GM18517 (cell line): ENCODE data around the gene BTBD9.
"Not testable (repeated sequence)": the region's sequence is repeated elsewhere in the genome, so short reads cannot be mapped to it uniquely, and the experiment has no call there.

Source experiments
- ATAC-seq: cut with Tn5 transposase; IDR thresholded peaks from one replicate; pipeline ENCODE4 v1.9.1; 2021; ENCODE audit warnings: mild to moderate bottlenecking, moderate library complexity; ENCODE audit not compliant: unreplicated experiment

Gene BTBD9

DNA sequence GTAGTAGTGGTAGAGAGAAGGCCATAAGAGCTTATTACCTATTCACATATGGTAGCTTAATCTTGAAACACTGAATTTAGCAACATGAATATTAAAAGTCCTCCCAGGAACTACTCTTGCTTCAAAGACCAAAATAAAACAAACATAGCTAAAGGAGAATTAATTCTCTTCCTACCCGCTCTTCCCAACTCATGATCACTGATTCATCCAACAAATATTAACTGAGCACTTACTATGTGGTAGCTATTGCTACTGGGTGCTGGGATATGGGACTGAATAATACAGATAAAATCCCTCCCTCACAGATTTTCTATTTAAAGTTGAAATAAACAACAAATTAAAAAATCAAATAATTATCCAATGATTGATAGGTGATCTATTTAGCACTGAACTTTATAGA is 287.1 kb downstream of the BTBD9 start:
- ATAC-seq: no peak

DNA sequence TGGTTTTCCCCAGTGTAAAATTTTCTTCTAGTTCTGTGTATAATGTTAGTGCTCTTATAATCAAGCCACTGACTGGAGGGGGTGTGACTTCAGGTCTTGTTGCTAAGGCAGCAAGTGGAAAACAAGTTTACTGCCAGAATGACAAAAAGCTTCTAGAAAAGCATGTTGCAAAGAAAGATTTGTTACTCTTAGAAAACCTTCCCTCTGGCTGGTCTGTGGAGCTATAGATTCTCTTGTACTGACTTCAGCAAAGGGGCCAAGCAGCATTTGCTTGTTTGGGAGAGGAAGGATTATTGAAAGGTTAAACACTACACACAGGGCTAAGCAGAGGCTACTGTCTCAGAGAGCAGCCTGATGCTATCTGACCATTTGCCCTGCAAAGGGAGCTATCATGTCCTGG is 288.8 kb downstream of the BTBD9 start:
- no peak for ATAC-seq

DNA sequence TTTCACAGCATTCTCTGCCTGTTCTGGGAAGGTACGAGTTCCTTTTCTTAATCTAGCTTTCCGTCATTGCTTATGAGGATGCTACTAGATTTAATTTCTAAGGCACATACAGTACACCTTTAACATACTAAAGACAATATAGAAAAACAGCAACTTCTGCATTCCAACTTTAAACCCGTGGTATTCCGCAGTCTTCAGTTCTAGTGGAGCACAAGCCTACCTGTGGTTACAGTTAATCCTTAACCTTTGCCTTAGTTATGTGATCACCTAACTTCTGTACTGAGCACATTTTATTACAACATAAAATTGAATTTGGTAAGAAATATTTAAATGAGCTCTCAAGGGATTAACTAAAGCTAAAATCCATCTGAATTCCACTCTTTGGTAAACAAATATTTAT is 289.5 kb downstream of the BTBD9 start:
- no peak for ATAC-seq

DNA sequence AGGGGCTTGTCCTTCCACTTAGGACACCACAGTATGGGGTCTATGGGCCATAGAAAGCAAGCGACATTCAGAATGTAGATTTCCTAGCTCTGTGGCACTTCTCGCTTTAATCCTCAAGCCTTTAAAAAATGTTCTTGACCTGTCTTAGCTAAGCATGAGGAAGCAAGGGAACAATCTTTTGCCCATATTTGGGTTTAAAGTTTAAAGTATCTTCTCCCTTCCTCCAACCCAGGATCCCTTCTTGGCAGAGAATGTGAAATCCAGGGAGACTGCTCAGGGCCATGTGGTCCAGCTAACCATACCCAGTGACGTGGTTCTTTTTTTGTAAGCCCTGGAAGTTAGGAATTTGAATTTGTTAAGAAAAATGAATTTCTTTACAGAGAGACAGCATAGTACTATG is 289.9 kb downstream of the BTBD9 start:
- no peak for ATAC-seq

DNA sequence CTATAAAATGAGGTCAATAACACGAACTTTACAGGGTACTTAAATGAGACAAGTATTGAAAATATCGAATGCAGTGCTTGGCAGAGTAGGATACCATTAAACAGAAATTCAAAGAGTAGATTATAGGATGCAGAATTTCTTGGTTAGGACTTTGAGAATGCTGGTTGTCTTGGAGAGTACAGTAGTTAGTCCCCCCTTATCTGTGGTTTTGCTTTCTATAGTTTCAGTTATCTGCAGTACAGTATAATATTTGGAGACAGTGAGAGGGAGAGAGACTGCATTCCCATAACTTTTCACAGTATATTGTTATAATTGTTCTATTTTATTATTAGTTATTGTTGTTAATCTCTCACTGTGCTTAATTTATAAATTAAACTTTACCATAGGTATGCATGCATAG is 290.5 kb downstream of the BTBD9 start:
- no peak for ATAC-seq

DNA sequence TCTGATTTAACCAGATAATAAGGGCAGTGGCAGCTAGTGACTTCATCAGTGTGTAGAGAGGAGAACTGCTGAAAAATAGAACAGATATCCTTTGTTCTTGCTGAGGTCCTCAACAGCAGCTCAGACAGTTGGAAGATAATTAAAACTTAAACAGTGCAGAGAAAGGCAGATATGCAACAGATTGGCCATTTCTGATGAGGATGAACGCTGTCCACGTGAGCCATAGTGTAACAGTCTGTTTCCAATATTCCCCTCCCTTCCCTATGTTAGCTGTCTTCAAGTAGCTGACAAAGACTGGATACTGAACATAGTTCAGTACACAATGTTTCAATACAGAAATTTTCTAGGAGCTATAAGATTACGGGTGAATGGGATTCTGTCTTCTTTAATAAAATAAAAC is 291.4 kb downstream of the BTBD9 start:
- ATAC-seq: no peak

DNA sequence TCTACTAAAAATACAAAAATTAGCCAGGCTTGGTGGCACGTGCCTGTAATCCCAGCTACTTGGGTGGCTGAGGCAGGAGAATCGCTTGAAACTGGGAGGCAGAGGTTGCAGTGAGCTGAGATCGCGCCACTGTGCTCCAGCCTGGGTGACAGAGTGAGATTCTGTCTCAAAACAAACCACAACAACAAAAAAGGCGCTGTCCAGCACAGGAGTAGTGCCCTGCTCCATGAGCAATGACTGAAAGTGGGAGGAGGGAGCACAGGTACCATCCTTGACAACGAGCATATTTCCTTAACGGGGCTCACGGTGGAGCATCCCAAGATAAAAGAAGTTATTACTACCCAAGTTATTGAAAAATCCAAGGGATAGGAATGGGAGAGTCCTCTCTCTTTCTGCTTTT is 291.9 kb downstream of the BTBD9 start:
- ATAC-seq: not testable (repeated sequence)

DNA sequence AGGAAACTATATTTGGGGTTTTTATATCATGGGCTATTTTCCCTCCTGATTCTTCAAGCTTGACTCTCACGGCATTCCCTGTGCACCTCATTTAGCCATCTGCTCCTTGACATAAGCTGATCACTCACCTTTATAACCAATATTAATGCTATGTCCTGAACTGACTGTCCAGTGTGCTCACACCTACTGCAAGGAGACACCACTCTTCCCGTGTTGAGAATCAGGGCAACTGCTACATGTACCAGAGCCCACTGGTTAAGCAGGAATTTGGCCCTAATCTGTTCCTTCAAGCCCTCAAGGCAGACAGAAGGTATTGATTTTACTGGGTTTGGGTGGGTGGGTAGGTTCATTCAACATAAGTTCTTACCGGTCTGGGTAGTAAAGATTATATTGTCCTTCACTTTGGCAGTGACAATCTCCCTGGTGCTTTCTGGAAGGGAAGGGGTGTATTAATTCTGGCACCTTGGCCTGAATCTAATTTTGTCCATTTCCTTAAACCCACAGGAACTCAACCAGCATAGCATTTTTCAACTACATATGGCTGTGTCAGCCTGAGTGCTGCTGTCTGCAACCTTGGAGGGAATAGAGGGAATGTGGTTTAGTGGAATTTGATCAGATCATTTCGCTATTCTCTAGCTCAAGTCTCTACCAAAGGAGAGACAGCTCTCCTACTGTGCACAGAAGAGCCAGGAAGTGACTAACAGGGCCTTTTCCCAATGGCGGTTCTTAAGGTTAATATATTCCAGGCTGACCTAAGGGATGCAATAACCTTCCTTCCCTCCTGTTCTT is 293.2 kb downstream of the BTBD9 start:
- ATAC-seq: no peak

DNA sequence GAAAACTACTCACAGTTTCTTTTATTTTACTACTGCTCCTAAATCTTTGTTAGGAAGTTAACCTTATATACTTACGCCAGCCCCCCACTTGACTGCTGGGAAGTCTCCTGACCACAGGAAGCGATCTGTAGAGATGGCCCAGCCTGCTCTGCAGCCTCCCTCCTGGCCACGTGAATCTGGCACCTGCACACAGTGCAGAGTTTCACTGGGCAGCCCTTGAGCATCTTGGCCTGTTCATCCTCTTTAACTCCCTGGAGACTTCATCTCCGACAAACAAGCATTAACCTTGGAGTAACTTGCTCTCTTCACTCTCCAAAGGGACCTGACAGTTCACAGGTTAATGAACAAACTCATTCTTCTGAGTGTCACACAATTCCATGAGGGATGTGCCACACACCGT is 294.1 kb downstream of the BTBD9 start:
- ATAC-seq: no peak

DNA sequence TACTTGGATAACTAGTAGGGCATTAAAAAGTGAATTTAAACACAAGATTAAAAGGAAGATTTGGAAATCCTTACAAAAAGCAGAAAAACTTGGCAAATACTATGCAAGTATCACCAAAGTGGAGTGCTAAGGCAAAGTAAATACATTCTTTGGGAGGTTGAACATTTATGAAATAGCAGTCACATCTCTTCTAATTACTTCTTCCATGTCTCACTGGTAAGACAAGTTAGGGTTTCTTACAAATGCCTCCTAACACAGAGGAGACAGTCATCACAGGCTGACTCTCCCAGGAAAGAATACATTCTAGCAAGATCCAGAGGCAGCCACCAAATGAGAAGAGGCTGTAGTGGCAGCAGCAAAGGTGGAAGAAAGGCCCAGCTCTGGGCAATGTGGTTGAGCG is 298.2 kb downstream of the BTBD9 start:
- ATAC-seq: no peak

DNA sequence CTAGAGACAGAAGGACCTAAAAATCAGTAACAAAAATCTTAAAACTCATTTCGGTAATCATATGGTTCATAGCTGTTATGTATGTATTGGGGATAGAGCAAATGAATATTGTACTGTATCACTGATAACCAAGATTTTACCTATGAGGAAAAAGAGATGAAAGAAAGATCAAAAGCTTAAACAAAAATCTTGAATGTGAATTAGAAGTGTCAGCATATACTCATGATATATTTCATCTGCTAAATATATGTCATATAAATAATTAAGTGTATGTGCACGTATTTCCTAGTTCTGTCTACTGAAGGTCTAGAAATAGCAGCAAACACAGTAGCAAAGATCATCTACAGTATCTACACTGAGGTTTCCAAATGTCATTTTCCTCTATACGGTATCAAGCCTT is 299.8 kb downstream of the BTBD9 start:
- ATAC-seq: no peak

DNA sequence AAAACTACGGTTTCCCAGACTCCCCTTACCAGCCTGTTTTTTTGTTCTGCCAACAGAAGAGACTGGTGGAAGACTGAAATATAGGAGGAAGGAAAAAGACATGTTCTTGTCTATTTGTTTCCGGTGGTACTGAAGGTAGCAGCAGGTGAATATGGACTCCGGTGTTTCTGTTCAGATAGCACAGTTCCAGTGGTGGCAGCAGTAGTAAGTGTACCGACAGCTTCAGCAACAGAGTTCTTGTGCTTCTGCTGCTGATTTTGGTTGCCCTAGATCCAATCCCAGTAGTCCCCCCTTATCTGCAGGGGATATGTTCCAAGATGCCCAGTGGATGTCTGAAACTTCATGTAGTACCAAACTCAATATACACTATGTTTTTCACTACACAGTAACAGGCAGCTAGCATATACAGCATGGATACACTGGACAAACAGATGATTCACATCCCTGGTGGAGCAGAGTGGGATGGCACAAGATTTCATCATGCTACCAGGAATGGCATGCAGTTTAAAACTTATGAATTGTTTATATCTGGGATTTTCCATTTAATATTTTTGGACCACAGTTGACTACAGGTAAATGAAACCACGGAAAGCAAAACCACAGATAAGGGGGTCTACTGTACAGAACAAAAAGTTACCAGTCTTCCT is 301.8 kb downstream of the BTBD9 start:
- ATAC-seq: no peak

DNA sequence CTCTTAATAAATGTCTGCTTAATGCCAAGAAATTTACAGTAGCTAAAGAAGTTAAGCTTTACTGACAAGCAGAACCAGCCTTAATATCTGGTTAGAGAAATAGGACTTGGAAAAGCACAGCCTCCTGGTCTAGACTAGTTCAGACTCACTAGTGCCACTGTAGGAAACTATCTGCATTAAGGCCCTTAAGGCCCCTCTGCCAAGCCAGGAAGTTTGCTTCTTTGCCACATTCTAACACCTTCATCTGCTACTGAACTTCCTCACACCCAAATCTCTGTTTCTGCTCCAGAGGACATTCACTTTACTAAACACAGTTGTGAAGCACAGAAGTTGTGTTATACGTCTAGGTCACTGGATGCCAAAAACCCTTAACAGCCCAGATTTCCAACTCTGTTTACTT is 302.8 kb downstream of the BTBD9 start:
- no peak for ATAC-seq

DNA sequence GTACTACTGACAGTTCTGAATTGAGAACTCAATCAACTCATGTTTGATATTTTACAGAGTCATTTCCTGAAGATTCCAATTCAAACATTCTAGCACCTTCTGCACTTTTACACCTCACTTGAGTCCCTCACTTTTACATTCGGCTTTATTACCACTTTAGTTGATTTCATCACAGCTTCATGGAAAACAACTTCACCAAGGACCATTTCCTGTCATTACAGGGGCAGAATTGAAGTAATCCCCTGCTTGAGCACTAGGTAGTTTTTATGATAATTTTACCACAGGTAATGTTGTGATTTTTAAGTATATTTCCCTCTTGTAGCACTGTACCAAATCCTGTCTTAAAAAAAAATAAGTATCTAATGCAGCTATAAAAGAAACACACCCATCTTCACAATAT is 312.9 kb downstream of the BTBD9 start:
- ATAC-seq: no peak

DNA sequence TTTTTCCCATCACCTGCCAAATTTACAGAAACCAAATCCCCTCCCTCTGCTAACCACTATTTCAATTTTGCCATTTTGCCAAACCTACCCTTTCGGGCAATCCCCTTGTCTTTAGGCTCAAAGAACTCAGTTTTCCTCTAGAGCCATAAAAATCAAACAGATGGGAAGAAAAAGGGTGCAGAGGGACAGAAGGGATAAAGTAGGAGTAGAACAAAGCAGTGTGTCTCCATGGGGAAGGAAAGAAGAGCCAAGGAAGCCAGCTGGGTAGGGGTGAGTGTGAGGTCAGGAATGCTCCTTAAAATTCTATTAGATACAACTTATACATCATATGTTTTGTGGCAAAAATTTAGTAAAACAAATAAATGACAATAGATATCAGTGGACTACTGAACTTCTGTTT is 316.5 kb downstream of the BTBD9 start:
- ATAC-seq: no peak

DNA sequence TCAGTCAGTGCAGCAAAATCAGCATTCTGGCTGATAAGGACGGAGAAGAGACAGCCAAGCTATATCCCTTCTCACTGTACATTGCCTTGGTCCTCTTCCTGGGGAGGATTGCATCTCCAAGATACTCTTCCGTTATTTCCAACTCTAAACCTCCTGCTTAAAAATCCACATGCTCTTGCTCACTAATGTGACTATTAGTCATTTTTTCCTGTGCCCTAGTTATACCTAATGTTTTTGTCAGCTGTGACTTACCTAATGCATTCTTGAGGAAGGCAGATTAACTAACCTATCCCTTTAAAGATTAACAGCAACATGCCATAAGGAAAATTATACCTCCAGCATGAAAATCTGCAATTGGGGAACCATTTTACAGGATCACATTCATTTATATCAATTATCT is 317.6 kb downstream of the BTBD9 start:
- ATAC-seq: no peak

DNA sequence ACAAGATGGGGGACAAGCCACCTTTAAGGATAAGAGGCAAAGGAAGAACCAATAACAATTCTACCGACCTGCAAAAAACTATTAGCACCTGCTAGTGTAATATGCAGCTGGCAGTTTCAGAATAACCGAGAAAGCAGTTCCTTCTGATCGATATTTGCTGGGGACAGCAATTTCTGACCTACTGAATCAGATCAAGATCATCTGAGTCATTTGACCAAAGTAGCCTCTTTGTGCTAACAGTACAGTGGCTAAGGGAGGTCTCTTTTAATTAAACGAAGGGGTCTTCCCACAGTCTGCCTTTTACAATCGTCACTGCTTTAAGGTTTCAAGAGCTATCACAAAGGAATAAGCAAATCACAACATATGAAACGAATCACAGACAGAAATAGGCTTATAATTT is 318.9 kb downstream of the BTBD9 start:
- peak; percentile 63 for ATAC-seq

DNA sequence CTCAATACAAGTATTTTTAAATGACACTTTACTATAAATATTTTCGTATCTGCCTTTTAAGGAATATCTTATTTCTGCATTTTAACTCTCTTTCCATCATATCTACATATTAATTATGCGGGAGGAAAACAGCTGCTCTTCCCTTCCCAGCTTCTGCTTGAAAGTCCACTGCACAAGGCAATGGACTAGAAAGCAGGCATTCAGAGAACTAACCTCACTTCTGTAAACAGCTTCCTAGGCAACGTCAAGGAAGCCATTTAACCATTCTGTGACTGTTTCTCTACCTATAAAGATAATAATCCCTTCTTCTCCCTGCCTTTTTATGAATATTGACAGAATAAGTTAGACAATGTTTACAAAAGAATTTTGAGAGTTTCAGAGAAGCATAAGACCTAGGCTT is 319.4 kb downstream of the BTBD9 start:
- no peak for ATAC-seq

DNA sequence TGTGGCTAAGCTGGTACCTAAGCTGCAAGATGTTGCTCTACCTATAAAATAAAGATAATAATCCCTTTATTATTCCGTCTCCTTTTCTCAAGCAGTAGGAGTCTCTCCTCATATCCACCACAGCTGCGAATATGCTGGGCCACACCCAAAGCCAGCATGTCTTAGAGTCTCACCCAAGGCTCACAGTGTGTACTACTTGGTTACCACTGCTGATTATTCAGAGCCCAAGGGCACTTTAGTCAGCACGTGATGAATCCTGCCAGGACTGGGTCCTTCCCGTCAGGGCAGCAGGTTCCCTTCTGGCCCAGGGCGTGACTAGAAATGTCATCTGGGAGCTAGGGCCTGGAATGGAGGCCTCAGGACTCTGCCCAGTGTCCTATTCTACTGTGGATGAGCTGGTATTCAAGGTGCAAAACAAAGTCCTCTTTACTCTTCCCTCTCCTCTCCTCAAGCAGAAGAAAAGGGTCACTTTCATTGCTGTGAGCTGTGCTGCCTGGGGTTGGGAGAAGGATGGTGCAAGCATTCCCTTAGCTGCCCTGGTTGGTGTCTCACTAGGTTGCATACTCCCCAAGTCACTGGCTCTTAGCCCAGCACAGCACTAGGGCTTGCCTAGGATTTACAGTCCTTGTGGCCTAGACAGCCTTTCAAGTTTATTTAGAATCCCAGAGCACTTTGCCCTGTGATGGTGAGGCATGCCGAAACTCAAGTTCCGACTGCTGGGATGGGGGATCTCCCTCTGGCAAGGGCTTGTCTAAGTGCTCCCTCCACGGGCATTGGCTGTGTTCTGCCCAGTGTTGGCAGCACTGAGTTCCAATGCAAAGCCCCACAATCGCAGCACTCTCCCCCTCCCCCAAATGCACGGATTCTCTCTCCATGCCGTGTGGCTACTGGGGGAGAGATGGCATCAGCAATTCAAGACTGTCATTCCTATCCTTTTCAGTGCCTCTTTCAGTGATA is 320.2 kb downstream of the BTBD9 start:
- no peak for ATAC-seq

DNA sequence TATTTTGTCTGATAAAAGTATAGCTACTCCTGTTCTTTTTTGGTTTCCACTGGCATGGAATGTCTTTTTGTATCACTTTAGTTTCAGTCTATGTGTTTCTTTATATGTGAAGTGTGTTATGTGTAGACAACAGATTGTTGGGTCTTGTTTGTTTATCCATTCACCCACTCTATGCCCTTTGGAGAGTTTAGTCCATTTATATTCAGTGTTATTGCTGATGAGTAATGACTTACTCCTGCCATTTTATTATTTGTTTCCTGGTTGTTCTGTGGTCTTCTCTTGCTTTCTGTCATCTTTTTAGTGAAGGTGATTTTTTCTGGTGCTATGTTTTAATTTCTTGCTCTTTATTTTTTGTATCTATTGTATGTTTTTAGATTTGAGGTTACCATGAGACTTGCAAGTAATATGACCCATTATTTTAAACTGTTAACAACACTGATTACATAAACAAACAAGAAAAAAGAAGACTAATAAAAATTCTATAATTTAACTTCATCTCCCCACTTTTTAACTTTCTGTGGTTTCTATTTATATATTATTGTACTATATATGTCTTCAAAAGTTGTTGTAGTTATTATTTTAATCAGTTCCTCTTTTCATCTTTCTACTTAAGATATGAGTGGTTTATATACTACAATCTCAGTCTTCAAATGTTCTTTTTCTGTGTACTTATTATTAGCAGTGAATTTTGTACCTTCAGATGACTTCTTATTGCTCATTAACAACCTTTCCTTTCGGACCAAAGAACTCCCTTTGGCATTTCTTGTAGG is 323.4 kb downstream of the BTBD9 start:
- no peak for ATAC-seq

DNA sequence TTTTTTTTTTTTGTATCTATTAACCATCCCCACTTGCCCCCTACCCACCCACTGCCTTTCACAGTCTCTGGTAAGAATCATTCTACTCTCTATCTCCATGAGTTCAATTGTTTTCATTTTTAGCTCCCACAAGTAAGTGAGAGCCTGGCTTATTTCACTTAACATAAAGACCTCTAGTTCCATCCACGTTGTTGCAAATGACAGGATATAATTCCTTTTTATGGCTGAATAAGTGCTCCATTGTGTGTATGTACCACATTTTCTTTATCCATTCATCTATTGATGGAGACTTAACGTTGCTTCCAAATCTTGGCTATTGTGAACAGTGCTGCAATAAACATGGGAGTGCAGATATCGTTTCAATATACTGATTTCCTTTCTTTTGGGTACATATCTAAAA is 328.5 kb downstream of the BTBD9 start:
- no peak for ATAC-seq
